ENCODE data around the gene TNKS1BP1. TPM values are rescaled to one million over a fixed set of nuclear protein-coding genes. Genes with fewer than 3 reads are reported as not detected.
"Not testable (repeated sequence)": the region's sequence is repeated elsewhere in the genome, so short reads cannot be mapped to it uniquely, and the experiment has no call there.

Gene TNKS1BP1
- total and polyA plus RNA-seq, 9 of the 15 experiments (the other 6 are each of a cell fraction or from before 2014, with no cell fraction given), result 1.1 to 47.2 (median 10.9) TPM

- Histone ChIP-seq H3K27ac (ENCODE audit: extremely low read depth, low read depth, low read length) (no peak overlapping the region), H2AFZ (ENCODE audit: low read depth, low read length) (no peak overlapping the region), H3K4me1 (replicated peaks in 1 of 2; ENCODE audit: control insufficient read depth in 2 of 2, insufficient read depth in 2 of 2, low read length in 2 of 2) (peaks cover 3 to 4% of the 10 kb centered on the region in 2 experiments; a peak in 4 of 5 replicates), H3K9ac (ENCODE audit: insufficient read depth in 1 of 2, low read depth in 2 of 2, low read length in 2 of 2) (no peak overlapping the region), H3K36me3 (ENCODE audit: control insufficient read depth, insufficient read depth, low read length) (peaks cover 34% of the 10 kb centered on the region), H3K79me2 (ENCODE audit: control insufficient read depth, insufficient read depth, low read length) (no peaks in the 10 kb centered on the region), H3K4me2 (ENCODE audit: insufficient read depth, low read length) (no peak overlapping the region), H3K9me1 (ENCODE audit: control insufficient read depth, insufficient read depth, low read length) (no peaks in the 10 kb centered on the region), H3K4me3 (no peak overlapping the region), H4K20me1 (replicated peaks; ENCODE audit: control insufficient read depth, insufficient read depth, low read length) (no peaks in the 10 kb centered on the region), H3K9me3 (replicated peaks; ENCODE audit: control insufficient read depth, insufficient read depth, low read depth, low read length) (no peaks in the 10 kb centered on the region; the same call in 1 of the 2 replicates), H3K27me3 (ENCODE audit: control insufficient read depth in 2 of 2, insufficient read depth in 2 of 2, low read length in 2 of 2) (no peaks in the 10 kb centered on the region)
- in situ Hi-C loops (cut with MboI), result no loop called here
- intact Hi-C loops (cut with micrococcal nuclease), result no loop called here
- ChIA-PET POLR2A (no interaction called here), CTCF (ENCODE audit: low intra/inter-chr PET ratio) (no interaction called here)
- 34% methylated on average over 2 of the region's 2 CpGs for WGBS (ENCODE audit: insufficient coverage, low coverage, missing lambda C conversion rate)
- TF ChIP-seq MXI1 (IDR thresholded peaks at IDR 0.05; ENCODE audit: low read depth, low read length) (no peak), HNRNPLL (IDR thresholded peaks at IDR 0.05; ENCODE audit: low read depth, low read length, poor library complexity, severe bottlenecking) (no peak), ZFP36 (IDR thresholded peaks at IDR 0.05; ENCODE audit: low read depth, low read length, partially characterized antibody) (no peak), NCOA4 (IDR thresholded peaks at IDR 0.05; ENCODE audit: partially characterized antibody) (no peak), RBFOX2 (IDR thresholded peaks at IDR 0.05; ENCODE audit: low read depth, low read length) (no peak)
- no TSS peak for BruUV-seq (replicated peaks)
- FAIRE-seq (no peak), ATAC-seq (no peak), DNase-seq (ENCODE audit: extremely low read depth in 1 of 4, low spot score in 3 of 4) (no peak)
Observed at GRCh38 chr11:57297221-57297620, 27.5 kb downstream of the TNKS1BP1 start.

DNA sequence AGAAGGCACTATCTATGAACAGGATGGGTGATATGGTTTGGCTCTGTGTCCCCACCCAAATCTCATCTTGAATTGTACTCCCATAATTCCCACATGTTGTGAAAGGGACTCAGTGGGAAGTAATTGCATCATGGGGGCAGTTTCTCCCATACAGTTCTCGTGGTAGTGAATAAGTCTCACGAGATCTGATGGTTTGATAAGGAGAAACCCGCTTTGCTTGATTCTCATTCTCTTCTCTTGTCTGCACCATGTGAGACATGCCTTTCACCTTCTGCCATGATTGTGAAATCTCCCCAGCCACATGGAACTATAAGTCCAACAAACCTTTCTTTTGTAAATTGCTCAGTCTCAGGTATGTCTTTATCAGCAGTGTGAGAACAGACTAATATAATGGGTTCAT is 28.5 kb downstream of the TNKS1BP1 start:
- DNase-seq (ENCODE audit: extremely low read depth in 1 of 4, low spot score in 3 of 4); CTCF ChIA-PET (ENCODE audit: low intra/inter-chr PET ratio); H3K9me3 ChIP-seq (replicated peaks; ENCODE audit: control insufficient read depth, insufficient read depth, low read depth, low read length); H3K9me1 ChIP-seq (ENCODE audit: control insufficient read depth, insufficient read depth, low read length); H3K27me3 ChIP-seq (ENCODE audit: control insufficient read depth in 2 of 2, insufficient read depth in 2 of 2, low read length in 2 of 2); H2AFZ ChIP-seq (ENCODE audit: low read depth, low read length); intact Hi-C loops (cut with micrococcal nuclease); H3K79me2 ChIP-seq (ENCODE audit: control insufficient read depth, insufficient read depth, low read length); FAIRE-seq; H4K20me1 ChIP-seq (replicated peaks; ENCODE audit: control insufficient read depth, insufficient read depth, low read length); H3K4me1 ChIP-seq (replicated peaks in 1 of 2; ENCODE audit: control insufficient read depth in 2 of 2, insufficient read depth in 2 of 2, low read length in 2 of 2); H3K27ac ChIP-seq (ENCODE audit: extremely low read depth, low read depth, low read length); in situ Hi-C loops (cut with MboI); BruUV-seq (replicated peaks); H3K4me3 ChIP-seq; ATAC-seq; H3K9ac ChIP-seq (ENCODE audit: insufficient read depth in 1 of 2, low read depth in 2 of 2, low read length in 2 of 2); H3K4me2 ChIP-seq (ENCODE audit: insufficient read depth, low read length): not testable (repeated sequence)
- H3K36me3 ChIP-seq (ENCODE audit: control insufficient read depth, insufficient read depth, low read length), result peaks cover 24% of the 10 kb centered on the region
- peak; percentile 73; the same call in 1 of the 2 replicates for TF ChIP-seq CHD2 (IDR thresholded peaks at IDR 0.05; ENCODE audit: low read depth, low read length)
- TF ChIP-seq, protein P1, sequence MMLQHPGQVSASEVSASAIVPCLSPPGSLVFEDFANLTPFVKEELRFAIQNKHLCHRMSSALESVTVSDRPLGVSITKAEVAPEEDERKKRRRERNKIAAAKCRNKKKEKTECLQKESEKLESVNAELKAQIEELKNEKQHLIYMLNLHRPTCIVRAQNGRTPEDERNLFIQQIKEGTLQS (IDR thresholded peaks at IDR 0.05), result peak; percentile 68
- TF ChIP-seq, protein P1 (CRISPR knock-in tag; conservative IDR thresholded peaks at IDR 0.05), result not testable (repeated sequence)
- TF ChIP-seq CEBPG (CRISPR knock-in tag; IDR thresholded peaks at IDR 0.05), result peak; percentile 50; the same call in 1 of the 2 replicates
- TF ChIP-seq CEBPG (tag; conservative IDR thresholded peaks at IDR 0.05 in 1 of 2, IDR thresholded peaks at IDR 0.05 in 1 of 2), result peak in 1 of 2 experiments; percentile 72; a peak in 1 of 4 replicates
- peak; percentile 82 for TF ChIP-seq CEBPB (tag; IDR thresholded peaks at IDR 0.05)
- 32% methylated on average over 3 of the region's 3 CpGs for WGBS (ENCODE audit: insufficient coverage, low coverage, missing lambda C conversion rate)
- POLR2A ChIA-PET, result interaction anchor here (0.7 to 1.3 kb wide), 2 partner anchors 15 to 26 kb away, joined by 3 read pairs; no protein-coding TSS in a partner anchor

Data from K562 (cell line).